GM19397 (cell line): ENCODE data around the gene DMRTC1.
"Not testable (repeated sequence)": the region's sequence is repeated elsewhere in the genome, so short reads cannot be mapped to it uniquely, and the experiment has no call there.

ENCODE experiments used
- ATAC-seq: cut with Tn5 transposase; IDR thresholded peaks from one replicate; pipeline ENCODE4 v1.9.1; 2021; ENCODE audit warnings: mild to moderate bottlenecking, moderate library complexity; ENCODE audit not compliant: unreplicated experiment

DMRTC1 gene, protein sequence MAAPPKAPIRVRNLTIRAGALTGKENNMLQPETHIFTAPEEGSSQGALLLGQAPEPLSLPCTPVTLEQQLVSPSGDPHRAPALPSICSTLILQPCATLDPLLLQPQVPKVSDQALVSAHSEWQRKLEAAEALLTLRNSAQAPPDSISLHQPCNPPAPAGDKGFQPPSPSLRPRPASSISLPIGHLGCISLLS

DNA sequence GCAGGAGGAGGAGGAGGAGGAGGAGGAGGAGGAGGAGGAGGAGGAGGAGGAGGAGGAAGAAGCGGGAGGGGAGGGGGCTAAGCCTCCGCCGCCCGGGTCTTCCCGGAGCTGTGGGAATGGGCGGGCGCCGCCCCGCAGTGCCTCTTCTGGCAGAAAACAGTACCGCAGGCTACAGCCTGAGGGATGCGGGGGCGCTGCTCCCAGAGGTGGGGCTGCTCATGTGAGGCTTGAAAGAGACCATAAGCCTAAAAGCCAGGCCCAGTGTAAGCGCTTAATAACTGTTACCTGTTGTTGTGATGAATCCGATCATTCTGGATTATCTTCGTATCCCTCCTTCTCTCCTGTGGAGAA lies at the start of gene DMRTC1:
TSS of gene DMRTC1 (minus strand) at position 19 of the 351 bp plus-strand sequence. CDS start 68,143 bp downstream, outside the sequence.
- peak; percentile 76 for ATAC-seq

DNA sequence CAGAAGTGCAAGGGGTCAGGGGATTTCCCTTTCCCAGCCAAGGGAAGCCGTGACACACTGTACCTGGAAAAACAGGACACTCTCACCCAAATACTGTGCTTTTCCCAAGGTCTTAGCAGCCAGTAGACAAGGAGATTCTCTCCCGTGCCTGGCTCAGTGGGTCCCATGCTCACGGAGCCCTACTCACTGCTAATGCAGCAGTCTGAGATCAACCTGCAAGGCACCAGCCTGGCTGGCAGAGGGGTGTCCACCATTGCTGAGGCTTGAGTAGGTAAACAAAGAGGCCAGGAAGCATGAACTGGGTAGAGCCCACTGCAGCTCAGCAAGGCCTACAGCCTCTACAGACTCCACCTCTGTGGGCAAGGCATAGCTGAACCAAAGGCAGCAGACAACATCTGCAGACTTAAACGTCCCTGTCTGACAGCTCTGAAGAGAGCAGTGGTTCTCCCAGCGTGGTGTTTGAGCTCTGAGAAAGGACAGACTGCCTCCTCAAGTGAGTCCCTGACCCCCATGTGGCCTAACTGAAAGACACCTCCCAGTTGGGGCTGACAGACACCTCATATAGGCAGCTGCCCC lies 37.3 kb upstream of the DMRTC1 start:
- not testable (repeated sequence) for ATAC-seq

DNA sequence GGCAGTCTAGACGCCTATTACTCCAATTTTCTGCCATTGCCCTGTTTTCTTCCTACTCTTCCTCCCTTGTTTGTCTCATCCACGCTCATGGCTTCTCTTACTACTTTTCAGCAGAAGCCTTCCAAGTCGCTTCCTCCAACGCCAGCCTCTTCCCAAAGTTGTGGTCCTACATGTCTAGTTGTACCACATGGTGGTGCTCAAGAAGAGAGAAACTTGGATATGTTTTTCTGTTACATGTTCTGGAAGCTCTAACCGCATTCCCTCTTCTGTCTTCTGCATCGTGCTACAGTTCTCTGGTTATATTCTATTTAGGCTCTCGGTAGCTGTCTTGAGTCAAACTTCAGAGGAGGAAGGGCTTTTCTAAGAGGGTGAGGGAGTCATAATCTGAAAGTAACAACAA lies 31.2 kb upstream of the DMRTC1 start:
- not testable (repeated sequence) for ATAC-seq

DNA sequence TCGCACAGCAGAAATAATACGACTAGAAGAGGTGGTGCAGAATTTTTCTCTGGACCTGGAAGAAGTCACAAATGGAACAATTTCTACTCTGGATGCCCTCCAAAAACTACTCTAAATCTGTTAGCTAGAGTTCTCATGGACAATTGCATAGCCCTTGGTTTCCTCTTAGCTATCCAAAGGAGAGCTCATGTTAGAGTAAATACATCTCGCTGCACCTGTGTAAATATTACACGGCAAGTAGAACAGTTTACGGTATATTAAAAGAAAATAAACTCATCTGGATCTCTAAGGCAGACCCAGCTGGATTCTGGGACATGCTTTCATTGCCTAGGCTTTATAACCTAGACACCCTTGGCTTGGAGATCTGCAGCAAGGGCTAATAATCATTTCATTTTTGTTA lies 28.2 kb upstream of the DMRTC1 start:
- ATAC-seq: not testable (repeated sequence)

DNA sequence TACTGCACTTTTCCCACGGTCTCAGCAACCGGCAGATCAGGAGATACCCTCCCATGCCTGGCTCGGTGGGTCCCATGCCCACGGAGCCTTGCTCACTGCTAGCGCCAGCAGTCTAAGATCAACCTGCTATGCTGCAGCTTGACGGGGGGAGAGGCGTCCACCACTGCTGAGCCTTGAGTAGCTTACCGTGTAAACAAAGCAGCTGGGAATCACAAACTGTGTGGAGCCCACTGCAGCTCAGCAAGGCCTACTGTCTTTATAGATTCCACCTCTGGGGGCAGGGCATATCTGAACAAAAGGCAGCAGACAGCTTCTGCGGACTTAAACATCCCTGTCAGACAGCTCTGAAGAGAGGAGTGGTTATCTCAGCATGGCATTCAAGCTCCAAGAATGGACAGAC lies 16.3 kb upstream of the DMRTC1 start:
- not testable (repeated sequence) for ATAC-seq

DNA sequence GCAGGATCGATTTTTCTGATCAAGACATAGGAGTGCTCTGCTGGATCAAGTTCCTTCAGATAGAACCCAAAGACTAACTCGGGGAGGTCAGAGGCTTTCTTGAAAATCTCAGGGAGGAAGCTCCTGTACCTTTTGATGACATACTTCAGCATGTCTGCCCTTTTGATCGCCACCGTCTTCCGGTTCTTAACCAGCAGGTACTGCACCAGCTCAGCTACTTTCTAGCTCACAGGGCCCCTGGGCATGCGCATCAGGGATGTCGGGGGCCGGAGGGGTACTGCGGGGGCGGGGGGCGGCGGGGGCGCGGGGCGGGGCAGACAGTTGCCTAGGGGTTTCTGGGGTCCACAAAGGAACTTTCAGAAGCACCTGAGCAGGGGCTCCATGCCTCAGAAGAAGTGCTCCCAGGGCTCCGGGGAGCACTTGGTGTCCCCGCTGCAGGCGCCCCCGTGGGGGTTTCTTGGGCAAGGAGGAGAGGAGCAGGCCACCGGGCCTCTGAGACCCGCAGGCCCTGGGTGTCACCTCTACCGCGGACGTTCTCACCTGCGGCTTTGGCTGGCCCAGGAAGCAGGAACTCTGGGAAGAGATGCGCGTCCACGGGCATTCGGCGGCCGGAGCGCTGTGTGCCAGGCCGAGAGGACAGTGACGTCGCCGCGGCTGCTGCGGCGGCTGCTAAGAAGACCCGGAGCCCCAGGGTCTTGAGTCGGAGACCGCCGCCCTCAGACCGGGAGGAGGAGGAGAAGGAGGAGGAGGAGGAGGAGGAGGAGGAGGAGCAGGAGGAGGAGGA lies 410 bp downstream of the DMRTC1 start:
- ATAC-seq: peak; percentile 81

DNA sequence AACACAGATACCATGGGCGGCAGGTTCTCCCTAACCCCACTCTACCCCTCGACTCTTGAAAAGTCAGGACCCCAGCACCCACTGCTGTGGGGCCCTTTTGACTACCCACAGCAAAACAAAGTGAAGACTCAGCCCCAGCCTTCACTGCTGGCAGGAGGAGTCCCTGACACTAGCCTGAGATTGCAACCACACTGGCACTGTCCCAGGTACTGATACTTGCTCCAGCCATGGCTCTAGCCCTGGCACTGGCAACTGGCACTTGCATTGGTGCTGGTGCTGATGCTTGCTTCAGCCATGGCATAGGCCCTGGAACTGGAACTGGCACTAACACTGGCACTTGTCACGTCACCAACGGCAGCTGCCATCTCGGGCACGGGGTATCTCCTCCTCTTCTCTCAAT lies 1.4 kb downstream of the DMRTC1 start:
- not testable (repeated sequence) for ATAC-seq

DNA sequence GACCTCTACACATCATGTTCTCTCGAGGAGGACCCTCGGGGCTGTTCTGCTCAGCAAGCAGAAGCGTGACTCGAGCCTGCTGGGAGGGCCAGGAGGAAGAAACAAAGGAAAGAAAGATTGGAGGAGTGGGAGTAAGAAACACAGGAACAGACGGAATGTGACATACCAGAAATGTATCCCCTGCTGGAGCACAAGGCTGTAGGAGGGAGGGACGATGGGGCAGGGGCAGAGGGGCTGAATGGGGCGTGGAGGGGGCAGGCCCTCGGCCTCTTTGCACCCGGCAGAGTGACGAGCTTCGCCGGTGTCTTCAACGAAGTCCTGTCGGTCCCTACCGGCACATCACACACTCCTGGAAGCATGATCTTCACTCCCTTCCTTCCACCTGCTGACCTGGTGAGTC lies 5.7 kb downstream of the DMRTC1 start, which contains the start of gene FAM236A:
TSS of gene FAM236A (plus strand) at position 301 of the 400 bp plus-strand sequence. CDS start at position 358, 57 bp downstream.
- not testable (repeated sequence) for ATAC-seq

DNA sequence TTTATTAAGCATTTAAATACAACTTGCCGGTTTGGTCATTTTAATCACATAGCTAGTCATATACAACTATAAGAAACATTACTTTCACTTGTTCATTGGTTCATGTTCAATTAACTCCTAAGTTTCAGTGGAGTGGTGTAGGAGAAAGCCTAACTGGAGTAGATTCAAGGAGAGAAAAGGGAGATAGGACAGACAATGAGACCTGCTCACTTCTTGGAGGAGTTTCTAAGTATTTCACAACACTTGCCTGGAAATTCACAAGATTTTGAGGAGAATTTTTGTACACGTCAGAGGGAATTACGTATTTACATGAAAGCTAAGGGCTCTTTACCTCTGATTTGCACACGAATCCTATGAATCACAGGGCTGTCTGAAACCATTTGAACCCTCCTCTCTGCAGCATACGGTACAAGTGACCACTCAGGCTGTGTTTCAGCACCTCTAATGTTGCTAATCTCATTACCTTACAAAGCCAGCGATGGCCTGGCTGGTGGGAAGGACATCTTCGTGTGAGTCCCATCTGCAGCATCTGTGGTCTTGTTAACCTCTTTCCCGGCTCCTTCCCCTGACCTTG lies 6.7 kb downstream of the DMRTC1 start:
- not testable (repeated sequence) for ATAC-seq

DNA sequence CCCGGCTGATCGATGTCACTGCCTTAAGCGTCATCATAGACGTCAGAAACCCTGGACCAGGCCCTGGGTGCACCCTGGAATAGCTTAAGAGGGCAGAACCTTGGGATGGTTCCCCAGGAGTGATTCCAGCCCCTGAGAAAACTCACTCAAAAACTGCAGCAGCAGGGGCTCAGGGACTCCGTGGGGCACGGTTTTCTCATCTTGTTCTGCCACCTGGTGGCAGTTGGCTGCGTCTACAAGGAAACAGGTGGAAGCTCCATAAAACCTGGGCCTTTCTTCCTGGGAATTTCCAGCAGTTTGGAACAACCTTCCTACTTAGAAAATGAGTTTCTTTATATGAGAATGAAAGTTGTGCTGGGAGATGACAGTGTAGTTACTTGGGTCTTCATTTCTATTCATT lies 7.2 kb downstream of the DMRTC1 start:
- not testable (repeated sequence) for ATAC-seq

DNA sequence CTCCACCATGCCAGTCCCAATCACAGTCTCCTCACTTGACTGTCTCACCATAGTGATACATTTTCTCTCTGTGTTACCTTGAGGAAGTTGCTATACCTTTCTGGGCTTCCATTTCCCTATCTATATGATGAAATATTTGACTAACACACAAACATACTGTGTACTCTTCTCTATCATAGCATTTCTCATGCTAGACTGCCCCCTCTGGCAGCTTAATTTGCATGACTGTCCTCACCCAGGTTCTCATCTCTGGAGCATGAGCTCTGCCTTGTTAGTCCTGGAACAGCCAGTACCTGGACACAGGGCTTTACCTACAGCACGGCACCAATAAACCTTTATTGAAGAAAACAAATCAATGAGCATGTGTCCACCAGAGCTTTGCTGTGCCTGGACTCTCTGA lies 11.4 kb downstream of the DMRTC1 start:
- ATAC-seq: not testable (repeated sequence)

DNA sequence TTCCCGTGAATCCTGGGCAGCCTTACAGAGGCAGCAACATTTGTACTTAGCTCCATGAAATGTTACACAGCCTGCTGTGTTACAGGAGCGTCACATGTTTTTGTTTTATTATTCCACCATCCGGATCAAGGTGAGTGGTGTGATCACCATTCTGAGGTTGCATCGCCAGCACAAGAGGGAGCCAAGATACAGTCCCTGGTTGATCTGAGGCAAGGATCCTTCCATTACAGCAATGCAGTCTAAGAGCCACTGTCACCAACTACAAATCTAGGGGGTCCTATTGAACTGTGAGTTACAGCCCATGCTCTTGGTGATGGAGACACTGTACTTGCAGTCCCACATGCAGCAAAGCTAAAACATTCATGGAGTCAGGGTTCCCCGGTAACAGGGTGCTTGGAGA lies 27.5 kb downstream of the DMRTC1 start:
- not testable (repeated sequence) for ATAC-seq

DNA sequence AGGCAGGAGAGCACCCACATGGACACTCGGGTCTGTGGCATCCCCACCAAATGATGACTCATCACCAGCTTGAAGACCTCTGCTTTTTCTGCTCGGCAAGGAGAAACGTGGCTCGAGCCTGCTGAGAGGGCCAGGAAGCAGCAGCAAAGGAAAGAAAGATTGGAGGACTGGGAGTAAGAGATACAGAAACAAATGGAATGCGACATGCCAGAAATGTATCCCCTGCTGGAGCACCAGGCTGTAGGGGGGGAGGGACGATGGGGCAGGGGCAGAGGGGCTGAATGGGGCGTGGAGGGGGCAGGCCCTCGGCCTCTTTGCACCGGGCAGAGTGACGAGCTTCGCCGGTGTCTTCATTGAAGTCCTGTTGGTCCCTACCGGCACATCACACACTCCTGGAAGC lies 31.3 kb downstream of the DMRTC1 start, which contains the start of gene FAM236C:
TSS of gene FAM236C (plus strand) at position 301 of the 400 bp plus-strand sequence. CDS start 100 bp downstream, outside the sequence.
- ATAC-seq: not testable (repeated sequence)

DNA sequence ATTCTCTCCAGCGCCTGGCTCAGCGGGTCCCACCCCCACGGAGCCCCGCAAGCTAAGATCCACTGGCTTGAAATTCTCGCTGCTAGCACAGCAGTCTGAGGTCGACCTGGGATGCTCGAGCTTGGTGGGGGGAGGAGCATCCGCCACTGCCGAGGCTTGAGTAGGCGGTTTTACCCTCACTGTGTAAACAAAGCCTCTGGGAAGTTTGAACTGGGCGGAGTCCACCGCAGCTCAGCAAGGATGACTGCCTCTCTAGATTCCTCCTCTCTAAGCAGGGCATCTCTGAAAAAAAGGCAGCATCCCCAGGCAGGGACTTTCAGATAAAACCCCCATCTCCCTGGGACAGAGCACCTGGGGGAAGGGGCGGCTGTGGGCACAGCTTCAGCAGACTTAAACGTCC lies 53.9 kb downstream of the DMRTC1 start:
- ATAC-seq: not testable (repeated sequence)

DNA sequence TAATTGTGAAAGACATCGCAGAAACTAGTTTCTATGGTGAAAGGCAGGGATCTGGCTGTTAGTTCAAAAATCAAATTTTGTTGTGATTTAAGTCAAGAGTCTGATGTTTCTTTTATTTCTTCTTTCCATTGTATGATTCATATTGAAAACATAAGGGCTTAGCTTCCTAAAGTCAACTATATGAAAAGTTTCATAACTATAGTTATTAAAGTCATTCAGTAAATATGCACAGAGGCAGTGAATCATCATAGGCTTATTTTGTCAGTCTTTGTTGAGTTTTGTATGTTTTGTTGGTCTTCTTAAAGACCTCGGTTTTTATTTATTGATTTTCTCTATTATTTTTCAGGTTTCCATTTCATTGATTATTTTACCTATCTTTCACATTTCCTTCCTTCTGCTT lies 60.7 kb downstream of the DMRTC1 start:
- ATAC-seq: not testable (repeated sequence)

DNA sequence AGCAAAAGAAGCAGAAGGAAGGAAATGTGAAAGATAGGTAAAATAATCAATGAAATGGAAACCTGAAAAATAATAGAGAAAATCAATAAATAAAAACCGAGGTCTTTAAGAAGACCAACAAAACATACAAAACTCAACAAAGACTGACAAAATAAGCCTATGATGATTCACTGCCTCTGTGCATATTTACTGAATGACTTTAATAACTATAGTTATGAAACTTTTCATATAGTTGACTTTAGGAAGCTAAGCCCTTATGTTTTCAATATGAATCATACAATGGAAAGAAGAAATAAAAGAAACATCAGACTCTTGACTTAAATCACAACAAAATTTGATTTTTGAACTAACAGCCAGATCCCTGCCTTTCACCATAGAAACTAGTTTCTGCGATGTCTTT lies 106.1 kb downstream of the DMRTC1 start:
- ATAC-seq: not testable (repeated sequence)

DNA sequence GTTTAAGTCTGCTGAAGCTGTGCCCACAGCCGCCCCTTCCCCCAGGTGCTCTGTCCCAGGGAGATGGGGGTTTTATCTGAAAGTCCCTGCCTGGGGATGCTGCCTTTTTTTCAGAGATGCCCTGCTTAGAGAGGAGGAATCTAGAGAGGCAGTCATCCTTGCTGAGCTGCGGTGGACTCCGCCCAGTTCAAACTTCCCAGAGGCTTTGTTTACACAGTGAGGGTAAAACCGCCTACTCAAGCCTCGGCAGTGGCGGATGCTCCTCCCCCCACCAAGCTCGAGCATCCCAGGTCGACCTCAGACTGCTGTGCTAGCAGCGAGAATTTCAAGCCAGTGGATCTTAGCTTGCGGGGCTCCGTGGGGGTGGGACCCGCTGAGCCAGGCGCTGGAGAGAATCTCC lies 112.9 kb downstream of the DMRTC1 start:
- ATAC-seq: not testable (repeated sequence)
